HEK293 (cell line): ENCODE results near the gene KIAA0232.

Experiments used
- CTCF ChIA-PET: fragments of 350-600 bp; formaldehyde crosslinking; extraction: SDS; loops from one replicate; lab custom pipeline; 2021; ENCODE audit warnings: antibody characterized with exemption; lab: Yijun Ruan, JAX
- POLR2A ChIA-PET: fragments of 300-600 bp; formaldehyde crosslinking; extraction: SDS; loops from one replicate; lab custom pipeline; 2020; ENCODE audit warnings: antibody characterized with exemption, inconsistent platforms; lab: Yijun Ruan, JAX
- H3K27ac ChIP-seq: fragments of 200-500 bp; sonication (Bioruptor generic); 2 replicates; pipeline ENCODE4 v1.5.1; 2014; ENCODE audit warnings: low read depth, low read length, control low read depth, inconsistent platforms; ENCODE audit errors: extremely low read depth
- H3K36me3 ChIP-seq, 2 experiments: fragments of 200-500 bp in 1 of 2; sonication (Bioruptor generic) in 1 of 2; 1 replicate in 1 of 2; 2 replicates in 1 of 2; pipeline ENCODE4 v1.5.1; 2014 to 2017; ENCODE audit warnings: inconsistent platforms in 2 of 2, low read length in 2 of 2; ENCODE audit not compliant: control insufficient read depth in 2 of 2, insufficient read depth in 1 of 2
- H3K4me1 ChIP-seq: fragments of 200-500 bp; sonication (Bioruptor generic); 2 replicates; pipeline ENCODE4 v1.5.1; 2014; ENCODE audit warnings: mild to moderate bottlenecking, low read length, inconsistent platforms; ENCODE audit not compliant: control insufficient read depth, insufficient read depth
- H3K4me3 ChIP-seq: 2 replicates; pipeline ENCODE4 v1.5.1; 2011; ENCODE audit warnings: low read depth, mild to moderate bottlenecking, control low read depth, low read length, moderate library complexity
- H3K9me3 ChIP-seq: fragments of 200-500 bp; sonication (Bioruptor generic); 2 replicates; pipeline ENCODE4 v1.5.1; 2014; ENCODE audit warnings: low read depth, low read length, inconsistent platforms; ENCODE audit not compliant: control insufficient read depth, insufficient read depth
- ATF2 ChIP-seq: fragments of 450-650 bp; formaldehyde crosslinking; IDR thresholded peaks from 2 replicates; pipeline ENCODE4 v1.5.1; 2016; ENCODE audit warnings: missing biosample characterization, missing genetic modification characterization, low read depth
- BCL11B ChIP-seq: fragments of 450-650 bp; formaldehyde crosslinking; IDR thresholded peaks from 2 replicates; pipeline ENCODE4 v1.5.1; 2016; ENCODE audit warnings: low read depth, missing biosample characterization, missing genetic modification characterization
- HOXC10 ChIP-seq: sonication (generic); formaldehyde crosslinking; IDR thresholded peaks from 2 replicates; pipeline ENCODE4 v1.8.1; 2023; ENCODE audit warnings: mild to moderate bottlenecking, missing genetic modification reagents
- KLF10 ChIP-seq: fragments of 450-650 bp; IDR thresholded peaks from 2 replicates; pipeline ENCODE4 v1.5.1; 2018; ENCODE audit warnings: missing biosample characterization, mild to moderate bottlenecking, missing genetic modification characterization
- ZBTB26 ChIP-seq: fragments of 450-650 bp; formaldehyde crosslinking; optimal IDR thresholded peaks from 2 replicates; pipeline ENCODE3; 2016; ENCODE audit warnings: missing biosample characterization, mild to moderate bottlenecking, missing genetic modification characterization
- ZFHX2 ChIP-seq: fragments of 450-650 bp; formaldehyde crosslinking; conservative IDR thresholded peaks from 2 replicates; pipeline ENCODE4 v1.5.1; 2016; ENCODE audit warnings: missing biosample characterization, missing genetic modification characterization
- ZNF133 ChIP-seq: fragments of 450-650 bp; formaldehyde crosslinking; IDR thresholded peaks from 2 replicates; pipeline ENCODE4 v1.5.1; 2016; ENCODE audit warnings: missing biosample characterization, missing genetic modification characterization
- ZNF140 ChIP-seq: fragments of 450-650 bp; formaldehyde crosslinking; IDR thresholded peaks from 2 replicates; pipeline ENCODE4 v1.5.1; 2016; ENCODE audit warnings: missing biosample characterization, missing genetic modification characterization
- ZNF398 ChIP-seq: fragments of 450-650 bp; formaldehyde crosslinking; IDR thresholded peaks from 2 replicates; pipeline ENCODE4 v1.5.1; 2017; ENCODE audit warnings: missing biosample characterization, missing genetic modification characterization
- ZNF639 ChIP-seq: fragments of 450-650 bp; formaldehyde crosslinking; IDR thresholded peaks from 2 replicates; pipeline ENCODE4 v1.5.1; 2016; ENCODE audit warnings: missing biosample characterization, missing genetic modification characterization
- ZNF692 ChIP-seq: fragments of 450-650 bp; formaldehyde crosslinking; IDR thresholded peaks from 2 replicates; pipeline ENCODE4 v1.5.1; 2016; ENCODE audit warnings: missing biosample characterization, missing genetic modification characterization
- ZXDB ChIP-seq: fragments of 450-650 bp; formaldehyde crosslinking; IDR thresholded peaks from 2 replicates; pipeline ENCODE4 v1.5.1; 2016; ENCODE audit warnings: missing biosample characterization, missing genetic modification characterization

The KIAA0232 gene

GRCh38 chr4:6909113-6909969, 126.8 kb downstream of the KIAA0232 start, which contains the start of gene TBC1D14 (continued):
- TF ChIP-seq ZNF140 (tag by site-specific recombination) = no peak
- TF ChIP-seq ZNF692 (tag by site-specific recombination) = peak; percentile 68
- TF ChIP-seq ZNF398 = no peak
- peak; percentile 88 for TF ChIP-seq ZXDB (tag by site-specific recombination)
- TF ChIP-seq, all 188 proteins: peak for 43

GRCh38 chr4:6909970-6910339, 127.4 kb downstream of the KIAA0232 start:
- H3K36me3 ChIP-seq = no peaks in the 10 kb centered on the region
- H3K27ac ChIP-seq = peak overlapping the region; percentile 59; the same call in 1 of the 2 replicates
- no peak for TF ChIP-seq ATF2 (tag by site-specific recombination)
- peak; percentile 36 for TF ChIP-seq ZBTB26 (tag by site-specific recombination)
- TF ChIP-seq ZNF639 = no peak
- no peak for TF ChIP-seq KLF10 (tag by site-specific recombination)
- no peak for TF ChIP-seq HOXC10 (CRISPR knock-in tag)
- TF ChIP-seq ZNF133 (tag by site-specific recombination) = no peak
- TF ChIP-seq BCL11B (tag by site-specific recombination) = no peak
- CTCF ChIA-PET = interaction anchor here (0.7 to 2.0 kb wide), 3 partner anchors 17 to 76 kb away, joined by 3 to 7 read pairs (median 3); no protein-coding TSS in a partner anchor
- H3K4me1 ChIP-seq = no peaks in the 10 kb centered on the region
- POLR2A ChIA-PET = interaction anchor here (0.6 to 1.8 kb wide), 4 partner anchors 16 to 158 kb away, joined by 3 to 11 read pairs (median 8); partner anchors contain the start of gene GRPEL1
- H3K4me3 ChIP-seq = peak overlapping the region; percentile 70
- H3K9me3 ChIP-seq = no peaks in the 10 kb centered on the region

- ChIA-PET POLR2A (interaction anchor here (0.6 kb wide), 1 partner anchor 37 kb away, joined by 3 read pairs; no protein-coding TSS in a partner anchor), CTCF (interaction anchor here (0.6 kb wide), 1 partner anchor 191 kb away, joined by 3 read pairs; no protein-coding TSS in a partner anchor)
- no peaks in the 10 kb centered on the region for H3K9me3 ChIP-seq
- peak overlapping the region; percentile 59; the same call in 1 of the 2 replicates for H3K27ac ChIP-seq
- no peaks in the 10 kb centered on the region for H3K4me1 ChIP-seq
- peak; percentile 25; the same call in 1 of the 2 replicates for TF ChIP-seq ZFHX2 (tag by site-specific recombination)
- no peak for TF ChIP-seq ZNF639
- H3K36me3 ChIP-seq = no peaks in the 10 kb centered on the region
- peak overlapping the region; percentile 70 for H3K4me3 ChIP-seq
Observed at GRCh38 chr4:6910340-6910959, 127.9 kb downstream of the KIAA0232 start.
